ENCODE results near the gene TRIM7.
"Not testable (repeated sequence)": the region's sequence is repeated elsewhere in the genome, so short reads cannot be mapped to it uniquely, and the experiment has no call there.

The TRIM7 gene

DNA sequence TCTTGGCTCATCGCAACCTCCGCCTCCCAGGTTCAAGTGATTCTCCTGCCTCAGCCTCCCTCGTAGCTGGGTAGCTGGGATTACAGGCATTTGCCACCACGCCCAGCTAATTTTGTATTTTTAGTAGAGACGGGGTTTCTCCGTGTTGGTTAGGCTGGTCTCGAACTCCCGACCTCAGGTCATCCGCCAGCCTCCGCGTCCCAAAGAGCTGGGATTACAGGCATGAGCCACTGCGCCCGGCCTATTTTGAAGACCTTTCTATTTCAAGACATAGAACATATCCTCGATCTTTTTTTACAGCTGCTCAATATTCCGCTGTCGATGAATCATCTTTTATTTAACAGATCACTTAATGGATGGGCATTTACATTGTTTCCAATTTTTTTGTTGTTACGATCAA, 5.7 kb upstream of the TRIM7 start:
- DNase-seq, result not testable (repeated sequence)

DNA sequence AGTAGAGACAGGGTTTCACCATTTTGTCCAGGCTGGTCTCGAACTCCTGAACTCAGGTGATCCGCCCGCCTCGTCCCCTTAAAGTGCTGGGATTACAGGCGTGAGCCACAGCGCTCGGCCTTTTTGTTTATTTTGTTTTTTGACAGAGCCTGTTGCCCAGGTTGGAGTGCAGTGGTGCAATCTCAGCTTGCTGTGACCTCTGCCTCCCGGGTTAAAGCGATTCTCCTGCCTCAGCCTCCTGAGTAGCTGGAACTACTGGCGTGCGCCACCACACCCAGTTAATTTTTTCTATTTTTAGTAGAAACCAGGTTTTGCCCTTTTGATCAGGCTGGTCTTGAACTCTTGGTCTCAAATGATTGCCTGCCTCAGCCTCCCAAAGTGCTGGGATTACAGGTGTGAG, 5.2 kb upstream of the TRIM7 start:
- not testable (repeated sequence) for DNase-seq

DNA sequence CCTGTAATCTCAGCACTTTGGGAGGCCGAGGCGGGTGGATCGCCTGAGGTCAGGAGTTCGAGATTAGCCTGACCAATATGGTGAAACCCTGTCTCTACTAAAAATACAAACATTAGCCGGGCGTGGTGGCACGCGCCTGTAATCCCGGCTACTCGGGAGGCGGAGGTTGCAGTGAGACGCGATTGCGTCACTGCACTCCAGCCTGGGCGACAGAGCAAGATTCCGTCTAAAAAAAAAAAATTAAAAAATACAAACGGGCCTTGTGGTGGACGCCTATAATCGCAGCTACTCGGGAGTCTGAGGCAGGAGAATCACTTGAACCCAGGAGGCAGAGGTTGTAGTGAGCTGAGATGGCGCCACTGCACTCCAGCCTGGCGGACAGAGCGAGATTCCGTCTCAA, 4.0 kb upstream of the TRIM7 start:
- DNase-seq, result not testable (repeated sequence)

DNA sequence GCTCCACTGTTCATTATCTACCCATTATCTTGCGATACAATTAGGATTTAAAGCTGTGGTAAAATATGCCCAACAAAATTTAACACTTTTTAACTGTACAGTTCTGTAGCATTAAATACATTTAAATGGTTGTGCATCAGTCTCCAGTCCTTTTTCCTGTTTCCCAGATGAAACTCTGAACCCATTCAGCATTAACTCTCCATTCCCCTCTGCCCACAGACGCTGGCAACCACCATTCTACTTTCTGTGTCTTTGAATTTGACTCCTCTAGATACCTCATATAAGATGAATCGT, 2.9 kb upstream of the TRIM7 start:
- no peak for DNase-seq

DNA sequence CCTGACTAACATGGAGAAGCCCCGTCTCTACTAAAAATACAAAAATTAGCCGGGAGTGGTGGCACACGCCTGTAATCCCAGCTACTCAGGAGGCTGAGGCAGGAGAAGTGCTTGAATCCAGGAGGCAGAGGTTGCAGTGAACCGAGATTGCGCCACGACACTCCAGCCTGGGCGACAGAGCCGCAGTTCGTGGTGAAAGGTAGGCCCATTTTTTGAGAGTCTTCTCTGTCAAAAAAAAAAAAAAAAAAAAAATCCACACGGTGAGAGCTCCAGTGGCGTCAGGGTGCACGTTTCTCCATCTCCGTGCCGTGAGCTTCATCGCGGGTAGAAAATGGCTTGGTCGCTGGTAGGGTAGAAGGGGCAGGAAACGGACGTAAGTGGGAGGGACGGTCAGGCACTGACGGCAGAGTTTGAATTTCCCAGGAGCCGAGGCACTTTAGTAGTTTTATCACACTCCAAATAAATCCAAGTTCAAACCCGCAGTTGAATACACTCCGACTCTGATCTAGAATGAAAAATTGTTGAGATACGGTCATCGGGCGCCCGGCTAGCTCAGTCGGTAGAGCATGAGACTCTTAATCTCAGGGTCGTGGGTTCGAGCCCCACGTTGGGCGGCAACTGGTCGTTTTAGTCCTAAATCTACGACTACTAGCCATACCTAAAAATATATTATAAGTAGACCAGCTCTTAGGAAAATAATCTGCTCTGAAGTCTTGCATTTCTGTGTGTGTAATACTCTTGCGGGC, 2.4 kb upstream of the TRIM7 start:
- DNase-seq, result no peak

DNA sequence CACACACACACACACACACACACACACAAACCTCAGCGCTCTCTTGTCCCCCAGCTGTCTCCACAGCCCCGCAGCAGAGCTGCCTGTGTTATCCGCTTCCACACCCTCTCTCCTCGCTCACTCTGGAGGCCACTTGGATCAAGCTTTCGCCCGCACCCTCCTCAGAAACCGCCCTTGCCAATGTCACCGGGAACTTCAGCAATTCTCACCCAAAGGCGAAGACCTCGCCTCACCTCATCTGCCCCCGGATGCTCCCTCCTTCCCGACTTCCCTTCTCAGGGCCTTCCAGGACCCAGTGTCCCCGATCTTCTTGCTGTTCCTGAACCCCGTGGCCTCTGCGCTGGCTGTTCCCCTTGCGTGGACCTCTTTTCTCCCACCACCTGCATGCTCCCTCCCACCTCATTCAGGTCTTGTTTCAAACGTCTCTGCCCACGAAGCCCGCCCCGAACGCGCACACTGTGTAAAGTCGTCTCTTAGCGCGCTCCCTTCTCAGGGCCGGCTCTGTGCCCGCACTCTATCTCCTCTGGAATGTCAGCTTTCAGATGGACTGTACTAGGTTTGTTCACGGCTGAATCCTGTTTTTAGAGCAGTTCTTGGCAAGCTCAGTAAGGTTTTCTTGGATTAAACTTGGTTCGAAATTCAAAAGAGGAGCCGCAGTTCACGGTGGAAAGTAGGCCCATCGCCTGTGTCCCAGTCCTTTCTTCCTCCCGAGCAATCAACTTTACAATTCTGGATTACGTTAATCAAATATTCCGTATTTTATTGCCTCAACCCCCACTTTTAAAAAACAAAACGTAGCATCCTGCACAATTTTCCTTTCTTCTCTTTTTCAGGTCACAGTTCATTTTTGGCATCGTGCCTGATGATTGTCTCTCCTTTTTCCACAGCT, 1.0 kb upstream of the TRIM7 start:
- no peak for DNase-seq

DNA sequence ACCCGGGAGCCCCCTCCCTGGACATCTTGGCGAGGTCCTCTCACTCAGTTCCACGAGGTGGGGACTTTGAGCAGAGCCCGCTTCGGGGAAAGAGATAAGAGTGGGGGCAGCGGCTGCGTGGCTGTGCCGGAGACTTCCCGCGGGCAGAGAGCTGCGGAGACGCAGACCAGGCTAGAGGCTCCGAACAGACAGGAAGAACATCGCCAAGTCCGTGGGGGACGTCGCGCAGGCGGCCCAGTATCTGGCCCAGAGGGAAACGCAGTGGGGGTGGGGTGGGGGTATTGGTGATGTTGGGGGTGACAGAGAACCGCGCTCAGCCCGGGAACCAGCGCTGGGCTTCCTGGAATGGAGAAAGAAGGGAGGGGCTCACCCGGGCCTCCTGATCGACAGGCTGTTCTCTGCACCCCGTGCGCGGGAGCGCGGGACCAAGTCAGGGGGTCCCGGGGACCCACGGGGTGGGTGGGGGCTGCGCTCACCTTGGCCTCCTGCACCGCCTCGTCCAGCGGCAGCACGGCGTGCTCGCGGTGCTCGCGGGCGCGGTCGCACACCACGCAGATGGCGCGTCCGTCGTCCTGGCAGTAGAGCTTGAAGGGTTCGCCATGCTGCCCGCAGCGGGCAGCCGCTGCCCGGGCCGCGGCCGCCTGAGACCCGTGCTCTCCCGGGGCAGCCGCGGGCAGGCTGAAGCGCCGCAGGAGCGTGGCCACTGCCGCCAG, 727 bp downstream of the TRIM7 start:
- DNase-seq, result no peak

DNA sequence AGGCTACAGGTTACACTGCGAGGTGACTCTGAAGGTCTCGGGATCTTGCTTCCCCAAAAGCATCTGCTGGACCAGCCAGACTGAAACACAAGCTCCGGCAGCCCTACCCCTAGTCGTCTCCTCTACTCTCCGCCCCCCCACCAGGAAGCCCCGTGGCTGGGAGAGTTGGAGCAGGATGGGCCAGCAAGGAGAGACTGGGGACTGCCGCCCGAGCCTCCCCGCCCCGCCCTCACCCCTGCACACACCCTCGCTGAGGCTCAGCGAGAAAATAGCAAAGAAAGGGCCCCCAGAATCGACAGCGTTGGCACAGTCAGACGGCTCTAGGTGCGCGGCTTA, 1.3 kb downstream of the TRIM7 start:
- no peak for DNase-seq

DNA sequence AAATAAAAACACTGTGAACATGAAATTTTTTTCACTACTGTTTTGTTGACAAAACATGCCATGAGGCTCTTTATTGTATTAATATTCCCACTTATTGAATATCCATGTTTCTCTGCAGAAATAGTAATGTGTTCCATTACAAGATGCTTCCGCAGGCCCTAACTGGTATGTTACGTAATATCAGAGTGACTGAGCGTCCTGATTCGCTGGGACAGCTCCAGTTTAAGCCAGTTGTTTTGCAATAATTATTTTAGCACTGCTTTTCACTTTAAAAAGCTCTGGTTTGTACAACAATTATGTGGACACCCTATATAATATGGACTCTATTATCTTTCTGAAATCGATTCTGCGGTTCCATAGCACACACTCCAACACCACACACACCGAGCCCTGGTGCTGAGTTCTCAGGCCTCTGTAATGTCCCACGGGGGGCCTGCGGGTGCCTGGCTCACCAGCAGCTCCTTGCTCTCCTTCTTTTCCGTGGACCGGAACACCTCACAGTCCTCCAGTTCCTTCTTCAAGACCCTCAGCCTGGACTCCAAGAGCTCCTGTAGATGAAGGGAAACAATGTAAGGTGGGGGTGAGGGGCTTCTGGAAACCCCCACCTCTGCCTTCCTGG, 1.8 kb downstream of the TRIM7 start:
- DNase-seq, result no peak

DNA sequence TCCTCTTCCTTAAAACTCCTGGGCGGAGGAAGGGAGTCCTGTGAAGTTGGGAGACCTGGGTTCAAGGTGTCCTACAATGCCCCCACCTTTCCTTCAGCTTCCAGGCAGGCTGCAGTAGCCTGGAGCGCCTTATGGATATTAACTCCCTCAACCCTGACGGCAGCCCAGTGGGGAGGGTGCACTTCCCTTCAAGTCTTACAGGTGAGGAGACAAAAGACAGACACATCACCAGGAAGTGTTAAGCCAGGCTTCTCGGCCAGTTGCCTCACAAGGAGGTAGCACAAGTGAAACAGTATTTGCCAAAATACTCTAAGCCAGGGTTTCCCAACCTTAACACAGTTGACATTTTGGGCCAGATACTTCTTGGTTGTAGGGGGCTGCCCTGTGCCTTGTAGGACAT, 4.2 kb downstream of the TRIM7 start:
- DNase-seq, result no peak

DNA sequence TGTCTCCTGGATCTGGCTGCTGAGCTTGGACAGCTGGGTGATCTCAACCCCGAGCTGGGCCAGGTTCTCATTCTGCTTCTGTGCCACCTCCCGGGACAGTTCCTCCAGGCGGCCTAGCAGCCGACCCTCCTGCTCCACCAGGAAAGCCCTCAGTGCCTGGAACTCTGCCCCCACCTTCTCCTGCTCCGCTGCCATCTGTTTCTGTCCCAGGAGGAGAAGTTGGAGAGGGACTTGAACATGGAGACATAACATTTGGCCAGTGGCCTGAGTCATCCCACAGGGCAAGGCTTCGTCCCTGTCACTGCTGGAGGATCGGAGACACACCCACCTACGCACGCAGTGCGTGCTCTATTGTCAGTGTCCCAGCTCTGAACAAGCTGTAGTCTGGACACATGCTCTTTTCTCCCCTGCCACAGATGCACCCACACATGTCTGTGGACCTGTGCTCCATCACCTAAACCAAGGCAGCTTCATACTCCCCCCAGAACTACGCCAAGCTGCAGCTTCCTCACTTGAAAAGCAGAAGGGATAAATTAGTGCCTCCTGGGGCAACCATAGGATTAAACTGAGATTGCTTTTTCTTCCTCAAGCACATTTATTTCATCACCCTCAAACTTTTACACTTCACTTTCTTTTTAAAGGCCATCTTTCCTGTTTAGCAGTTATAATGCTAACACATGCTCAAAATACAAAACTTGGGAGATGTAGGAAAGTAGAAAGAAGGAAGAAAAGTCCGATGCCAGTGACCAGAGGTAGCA, 4.9 kb downstream of the TRIM7 start:
- no peak for DNase-seq

DNA sequence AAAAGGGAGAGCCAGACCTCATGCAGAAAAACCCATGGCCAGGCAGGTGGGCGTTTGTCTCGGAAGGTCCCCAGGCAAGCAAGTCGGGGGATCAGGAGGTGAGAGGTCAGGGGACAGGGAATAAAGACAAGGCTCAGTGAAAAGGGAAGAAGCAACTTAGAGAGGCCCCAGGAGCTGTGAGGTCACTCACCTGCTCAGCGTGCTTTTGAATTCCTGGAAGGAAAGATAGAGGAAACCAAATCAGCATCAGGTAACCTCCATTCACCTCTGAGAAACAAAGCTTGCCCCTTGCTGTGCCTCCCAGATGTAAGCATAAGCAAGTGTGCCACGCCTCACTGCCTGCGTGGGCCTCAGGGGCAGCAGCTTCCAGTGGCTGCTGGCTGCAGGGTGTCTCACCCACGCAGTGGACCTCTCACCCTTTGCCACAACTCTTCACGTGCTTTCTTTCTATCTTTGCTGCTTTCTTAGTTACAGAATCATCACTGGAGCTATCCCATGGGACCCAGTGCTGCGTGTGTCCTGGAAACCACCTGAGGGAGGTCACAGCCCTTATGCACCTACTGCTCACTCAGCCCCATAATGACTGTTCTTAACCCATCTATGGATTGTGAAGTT, 6.0 kb downstream of the TRIM7 start:
- DNase-seq, result no peak

DNA sequence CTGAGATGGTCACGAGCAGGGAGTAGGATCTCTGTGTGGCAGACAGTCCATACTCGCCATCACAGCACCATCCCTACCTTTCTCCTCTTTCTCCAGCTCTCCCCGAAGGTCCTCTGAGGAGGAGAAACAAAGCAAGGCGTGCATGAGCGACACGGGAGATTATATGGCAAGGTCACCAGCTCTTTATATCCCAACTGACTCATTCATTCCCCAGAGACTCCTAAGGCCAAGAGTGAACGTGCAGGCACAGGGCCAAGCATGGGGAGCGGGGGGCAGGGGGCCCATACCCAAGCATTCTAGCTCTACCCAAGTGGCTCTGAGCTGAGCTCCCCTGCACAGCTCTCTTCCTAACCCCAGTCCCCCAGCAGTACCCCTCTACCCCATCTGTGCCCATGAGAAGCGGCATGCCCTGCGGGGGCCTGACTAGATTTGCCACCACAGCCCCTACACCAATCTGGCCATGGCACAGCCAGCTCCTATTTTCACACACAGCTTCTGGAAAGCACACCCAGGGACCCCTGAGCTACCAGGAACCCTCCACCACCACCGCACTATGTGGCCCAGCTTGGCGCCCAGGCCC, 6.8 kb downstream of the TRIM7 start:
- no peak for DNase-seq

DNA sequence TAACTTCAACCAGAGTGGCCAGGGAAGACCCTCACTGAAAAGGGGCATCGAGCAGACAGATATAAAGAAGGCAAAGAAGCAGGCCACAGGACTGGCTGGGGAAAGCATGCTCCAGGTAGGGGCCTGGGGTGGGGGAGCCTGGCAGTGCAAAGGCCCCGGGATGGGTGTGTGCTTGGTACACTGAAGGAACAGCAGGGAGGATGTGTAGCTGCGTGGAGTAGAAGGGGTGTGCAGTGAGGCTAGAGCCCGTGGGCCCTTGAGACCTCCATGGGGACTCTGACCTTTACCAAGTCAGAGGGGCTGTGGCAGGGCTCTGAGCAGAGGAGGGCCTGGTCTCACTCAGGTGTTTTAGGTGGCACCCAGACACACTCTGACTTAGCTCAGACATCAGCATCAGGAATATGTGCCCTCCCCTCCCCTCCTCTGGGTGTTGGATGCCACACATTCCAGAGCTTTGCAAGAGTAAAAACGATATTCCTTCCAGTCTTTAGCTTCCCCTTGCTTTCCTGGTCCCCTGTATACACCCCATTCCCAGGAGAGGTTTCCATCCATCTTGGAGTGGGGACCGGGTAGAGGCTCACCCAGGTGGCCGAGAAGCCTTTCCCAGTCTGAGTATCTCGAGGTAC, 7.6 kb downstream of the TRIM7 start:
- DNase-seq, result no peak

DNA sequence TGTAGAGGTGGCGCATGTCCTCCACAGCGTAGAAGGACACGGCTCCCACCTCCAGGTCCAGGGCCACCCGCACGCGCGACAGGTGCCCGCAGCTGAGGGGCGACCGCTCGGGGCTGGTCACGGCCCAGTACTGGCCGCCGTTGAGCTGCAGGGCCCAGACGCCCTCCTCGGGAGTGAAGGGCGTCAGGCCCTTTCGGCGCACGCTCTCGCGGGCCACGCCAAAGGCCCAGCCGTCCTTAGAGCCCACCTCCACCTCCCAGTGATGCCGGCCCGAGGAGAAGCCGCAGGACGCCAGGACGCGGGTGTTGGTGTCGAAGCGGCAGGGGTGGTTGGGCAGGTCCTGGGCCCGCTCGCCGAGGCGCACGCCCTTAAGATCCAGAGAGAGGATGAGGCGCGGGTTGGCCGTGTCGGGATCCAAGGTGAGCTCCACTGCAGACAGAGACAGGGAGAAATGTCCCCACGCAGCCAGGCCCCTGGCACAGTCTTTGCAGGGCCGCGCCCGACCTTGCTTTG, 9.7 kb downstream of the TRIM7 start:
- DNase-seq, result no peak

DNA sequence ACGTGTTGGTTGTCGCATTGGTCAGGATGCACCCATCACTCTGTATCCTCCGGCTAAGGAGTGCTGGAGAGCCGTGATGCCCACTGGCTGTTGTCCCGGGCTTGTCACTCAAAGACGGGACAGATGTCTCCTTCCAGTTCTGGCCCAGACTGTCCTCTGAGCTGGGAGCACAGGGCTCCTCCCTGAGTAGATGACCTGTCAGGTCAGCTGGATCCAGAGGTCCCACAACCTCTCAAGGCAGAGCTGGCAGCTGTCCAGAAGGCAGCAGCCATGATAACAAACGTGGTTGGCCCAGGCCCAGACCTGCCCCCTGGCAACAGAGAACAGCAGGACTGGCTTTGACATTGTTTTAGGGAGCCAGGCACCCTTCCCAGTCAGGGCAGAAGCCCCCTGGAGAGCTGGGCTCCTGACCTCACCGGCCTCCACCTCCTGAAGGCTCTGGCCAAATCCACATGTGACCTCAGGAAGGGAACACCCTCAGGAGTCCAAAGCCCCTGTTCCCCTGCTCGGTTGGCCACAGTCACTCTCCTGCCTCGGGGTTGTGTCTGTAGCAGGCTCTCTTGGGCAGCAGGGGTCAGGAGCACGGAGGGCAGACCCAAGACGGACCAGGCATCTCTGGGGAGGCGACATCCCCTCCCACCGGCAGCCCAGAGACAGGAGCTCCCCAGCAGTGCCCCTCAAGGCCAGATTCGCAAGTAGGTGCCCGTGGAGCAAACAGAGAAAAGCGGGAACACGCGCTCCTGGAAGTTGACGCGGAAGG, 10.3 kb downstream of the TRIM7 start:
- no peak for DNase-seq

DNA sequence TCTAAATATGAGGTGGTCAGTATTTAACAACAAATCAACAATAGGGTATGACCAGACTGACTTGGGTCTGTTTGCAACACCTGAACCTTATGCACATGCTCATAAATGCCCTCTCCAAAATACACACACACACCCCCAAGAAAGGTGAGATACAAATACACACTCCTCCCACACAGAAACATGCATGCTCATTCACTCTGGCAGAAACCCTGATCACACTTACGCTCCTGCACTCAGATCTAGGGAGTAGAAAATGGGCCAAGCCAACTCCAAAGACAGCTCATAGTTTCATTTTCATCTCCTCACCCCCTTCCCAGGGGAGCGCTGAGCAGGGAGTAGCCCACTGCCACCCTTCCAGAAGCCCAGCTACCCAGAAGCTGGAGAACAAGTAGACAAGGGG, 11.3 kb downstream of the TRIM7 start:
- no peak for DNase-seq

DNA sequence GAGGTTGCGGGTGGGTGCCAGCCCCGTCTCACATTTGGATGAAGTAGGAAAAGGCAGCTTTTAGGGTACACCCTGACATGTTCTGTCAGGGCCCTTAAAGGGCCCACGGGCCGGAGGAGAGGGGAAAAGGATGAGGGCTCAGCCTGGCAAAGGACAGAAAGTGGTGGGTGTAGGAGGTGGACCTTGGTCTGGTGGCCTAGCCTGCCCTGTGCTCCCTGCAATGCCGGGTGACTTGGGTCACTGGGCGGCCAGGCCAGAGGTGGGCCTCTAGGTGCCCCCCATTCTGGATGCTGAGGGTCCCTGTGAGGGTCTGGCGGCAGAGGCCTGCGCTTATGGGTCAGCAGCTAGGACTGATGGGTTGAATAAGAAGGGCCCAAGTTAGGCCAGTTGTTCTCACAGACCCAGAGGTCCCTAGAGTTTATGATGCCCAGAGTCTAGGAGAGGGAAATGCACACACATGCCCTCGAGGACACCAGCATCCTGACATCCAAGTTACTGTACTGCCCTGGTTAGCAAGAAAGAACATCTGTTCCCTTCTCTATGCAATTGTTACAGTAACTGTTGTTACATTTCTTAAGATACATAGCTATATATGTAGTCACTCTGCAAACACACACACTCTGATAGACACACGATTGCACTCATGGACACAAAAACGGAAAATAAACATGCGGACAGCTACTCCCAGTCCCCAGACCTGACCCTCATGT, 12.5 kb downstream of the TRIM7 start:
- no peak for DNase-seq

DNA sequence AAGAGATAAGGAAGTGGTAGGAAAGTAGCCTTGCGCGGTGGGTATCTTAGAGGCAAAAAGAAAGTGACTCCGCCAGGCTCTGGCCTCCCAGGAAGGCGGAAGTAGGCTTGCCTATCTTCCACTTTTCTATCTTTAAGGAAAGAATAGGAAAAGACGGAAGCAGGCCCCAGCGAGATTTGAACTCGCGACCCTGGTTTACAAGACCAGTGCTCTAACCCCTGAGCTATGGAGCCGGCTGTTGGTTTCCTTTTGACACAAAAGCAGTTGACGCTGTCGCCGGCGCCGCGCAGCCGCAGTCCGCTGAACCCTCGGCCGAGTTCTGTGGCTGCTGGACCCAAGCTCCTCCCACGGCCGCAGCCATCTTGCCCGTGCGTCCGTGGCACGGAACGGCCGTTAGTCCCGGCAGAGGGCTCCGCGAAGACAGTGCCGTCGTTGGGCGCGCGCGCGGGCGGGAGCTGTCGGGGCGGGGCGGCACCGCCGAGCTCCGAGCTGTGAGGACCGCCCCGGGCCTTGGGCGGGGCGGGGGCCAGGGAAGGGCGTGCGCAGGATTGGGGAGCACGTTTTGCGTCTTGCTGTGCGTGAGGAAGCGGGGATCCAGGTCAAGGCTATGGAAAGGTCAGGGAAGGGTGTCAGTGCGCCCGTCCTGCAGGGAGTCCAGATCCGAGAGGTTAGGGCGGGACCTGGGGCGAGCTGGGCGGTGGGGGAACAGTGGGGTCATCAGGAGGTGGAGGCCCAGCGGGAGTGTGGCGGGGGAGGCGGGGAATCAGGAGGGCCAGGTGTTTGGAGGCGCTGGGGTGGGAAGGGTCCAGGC, 13.3 kb downstream of the TRIM7 start:
- no peak for DNase-seq
